HepG2 (cell line): ENCODE data around the gene MESD. TPM values are rescaled to one million over a fixed set of nuclear protein-coding genes. Genes with fewer than 3 reads are reported as not detected.

Experiments
- ATAC-seq: fragments of 200-7000 bp; cut with Tn5 transposase; 3 replicates; pipeline ENCODE4 v1.9.1; 2020; ENCODE audit warnings: mild to moderate bottlenecking, moderate library complexity
- BruUV-seq: library from RNA; stranded (reverse); fragments of 400-500 nt; replicated peaks from 2 replicates; lab custom pipeline; 2021; lab: Mats Ljungman, UMichigan
- CTCF ChIA-PET: fragments of 300-600 bp; formaldehyde crosslinking; extraction: SDS; loops from one replicate; lab custom pipeline; 2021; ENCODE audit warnings: low total read pairs, inconsistent platforms, low intra/inter-chr PET ratio; lab: Yijun Ruan, JAX
- POLR2A ChIA-PET: fragments of 350-600 bp; sonication (Branson Sonifier 250); formaldehyde crosslinking; loops from one replicate; lab custom pipeline; 2020; ENCODE audit warnings: antibody characterized with exemption, inconsistent platforms; lab: Yijun Ruan, JAX
- DNase-seq: peaks from one replicate; pipeline ENCODE4 v3.0.0-alpha.2; 2015; ENCODE audit warnings: low spot score
- FAIRE-seq: peaks from 3 replicates; lab custom pipeline; 2011; peaks lifted over from hg19 to GRCh38; lab: Jason Lieb, UNC
- H2AFZ ChIP-seq: one replicate; pipeline ENCODE4 v1.6.1; 2011; ENCODE audit warnings: low read length, inconsistent platforms
- H3K27ac ChIP-seq: fragments of 300-600 bp; 3 replicates; pipeline ENCODE4 v1.8.0; 2011; ENCODE audit warnings: mixed run types, mild to moderate bottlenecking, mixed read lengths, low read length, inconsistent platforms; ENCODE audit not compliant: insufficient read depth; ENCODE audit errors: extremely low read length
- H3K27me3 ChIP-seq, 2 experiments: fragments of 200-600 bp in 1 of 2; 2 replicates in 1 of 2; 3 replicates in 1 of 2; pipeline versions ENCODE4 v1.6.0 to v1.8.0; 2011; ENCODE audit warnings: low read length in 2 of 2, mild to moderate bottlenecking in 2 of 2, moderate library complexity in 2 of 2, inconsistent platforms in 1 of 2; ENCODE audit not compliant: insufficient read depth in 2 of 2, control insufficient read depth in 1 of 2
- H3K36me3 ChIP-seq, 2 experiments: fragments of 200-600 bp in 1 of 2; replicated peaks in 1 of 2; 2 replicates in 1 of 2; 3 replicates in 1 of 2; pipeline versions ENCODE4 v1.5.1 to v1.8.0; 2011; ENCODE audit warnings: low read length in 2 of 2, inconsistent platforms in 1 of 2; ENCODE audit not compliant: insufficient read depth in 2 of 2, control insufficient read depth in 1 of 2
- H3K4me1 ChIP-seq: 2 replicates; pipeline ENCODE4 v1.5.1; 2012; ENCODE audit warnings: low read length, inconsistent platforms; ENCODE audit not compliant: insufficient read depth
- H3K4me2 ChIP-seq: 2 replicates; pipeline ENCODE4 v1.6.0; 2011; ENCODE audit warnings: low read depth, low read length, inconsistent platforms
- H3K4me3 ChIP-seq, 3 experiments: fragments of 200-600 bp in 1 of 3; sonication (generic), shearing (Covaris generic) in 1 of 3; replicated peaks in 1 of 3; 2 replicates each; pipeline ENCODE4 v1.5.1; 2011 to 2016; ENCODE audit warnings: low read length in 3 of 3, inconsistent platforms in 2 of 3, low read depth in 2 of 3, mild to moderate bottlenecking in 2 of 3, control low read depth in 1 of 3, mixed read lengths in 1 of 3; ENCODE audit not compliant: insufficient read depth in 1 of 3
- H3K79me2 ChIP-seq: one replicate; pipeline ENCODE4 v1.6.1; 2011; ENCODE audit warnings: low read length, inconsistent platforms; ENCODE audit not compliant: insufficient read depth
- H3K9ac ChIP-seq: 2 replicates; pipeline ENCODE4 v1.6.0; 2011; ENCODE audit warnings: mild to moderate bottlenecking, low read depth, low read length, inconsistent platforms; ENCODE audit not compliant: insufficient read depth
- H3K9me3 ChIP-seq: 2 replicates; pipeline ENCODE4 v1.5.1; 2012; ENCODE audit warnings: mild to moderate bottlenecking, low read length
- H4K20me1 ChIP-seq: 2 replicates; pipeline ENCODE4 v1.6.0; 2011; ENCODE audit warnings: inconsistent platforms, mild to moderate bottlenecking, low read length, moderate library complexity; ENCODE audit not compliant: insufficient read depth
- GATAD1 ChIP-seq: IDR thresholded peaks from 2 replicates; pipeline ENCODE4 v1.6.1; 2016; ENCODE audit warnings: missing genetic modification reagents, missing compliant biosample characterization
- GMEB1 ChIP-seq: sonication (generic); formaldehyde crosslinking; IDR thresholded peaks from 2 replicates; pipeline ENCODE4 v1.5.1; 2020; ENCODE audit warnings: missing genetic modification reagents, mild to moderate bottlenecking, borderline replicate concordance
- SETDB1 ChIP-seq: sonication (generic); formaldehyde crosslinking; IDR thresholded peaks from 2 replicates; pipeline ENCODE4 v1.5.1; 2020; ENCODE audit warnings: missing genetic modification reagents, mild to moderate bottlenecking, borderline replicate concordance
- ZNF121 ChIP-seq: sonication (generic); formaldehyde crosslinking; IDR thresholded peaks from 2 replicates; pipeline ENCODE4 v1.5.0; 2020; ENCODE audit warnings: mild to moderate bottlenecking, missing genetic modification reagents
- ZNF598 ChIP-seq: sonication (generic); formaldehyde crosslinking; IDR thresholded peaks from 2 replicates; pipeline ENCODE4 v1.5.1; 2020; ENCODE audit warnings: mild to moderate bottlenecking, missing genetic modification reagents, borderline replicate concordance
- WGBS: methylation state at CpG from one replicate; pipeline ENCODE4 v1.1.6; 2017; ENCODE audit warnings: low lambda C conversion rate; 5-methylcytosine and 5-hydroxymethylcytosine counted together
- in situ Hi-C: cut with HindIII; loops from 2 replicates; pipeline ENCODE4 v1.10.0; 2017; ENCODE audit warnings: low pct_unique_long_range_greater_than_20kb; ENCODE audit not compliant: extremely low pct_ligation_motif_present
- intact Hi-C: fragments of 100-400 bp; cut with micrococcal nuclease; formaldehyde crosslinking; loops from one replicate; pipeline ENCODE4 v1.10.0; 2022; ENCODE audit not compliant: unreplicated experiment
- polyA plus RNA-seq, 8 experiments: library from polyadenylated mRNA; depleted of rRNA in 3 of 8; stranded (reverse) in 7 of 8; unstranded in 1 of 8; fragments of >200 nt; fragmentation: Illumina TruSeq in 4 of 8; extraction: Trizol in 4 of 8; gene quantifications; 2 replicates each; pipeline versions ENCODE4 v1.2.1 to v1.2.3, GENCODE V29; 2011 to 2016; ENCODE audit warnings: low read depth in 4 of 8, missing spikeins in 1 of 8, mixed read lengths in 1 of 8; ENCODE audit not compliant: insufficient read depth in 1 of 8
- total RNA-seq, 5 experiments: library from RNA; depleted of rRNA; stranded (reverse); fragments of >200 nt; fragmentation: Illumina TruSeq; extraction: Trizol; gene quantifications; 2 replicates each; pipeline ENCODE4 v1.2.3, GENCODE V29; 2016; ENCODE audit warnings: low read depth in 1 of 5
- TF ChIP-seq, protein P1 (sequence below): sonication (generic); formaldehyde crosslinking; IDR thresholded peaks from 2 replicates; pipeline ENCODE4 v1.8.0; 2022; ENCODE audit warnings: low read depth, missing genetic modification reagents

MESD gene
- total and polyA plus RNA-seq, 2 of the 13 experiments (the other 11 are each of a cell fraction or from before 2014, with no cell fraction given), result 18.0 to 46.2 TPM

GRCh38 chr15:80982839-80983238 is 6.8 kb downstream of the MESD start:
- ATAC-seq (no peak), DNase-seq (no peak), FAIRE-seq (no peak)
- no peaks in the 10 kb centered on the region for H3K27me3 ChIP-seq
- H3K9ac ChIP-seq, result no peak overlapping the region
- peaks cover 42% of the 10 kb centered on the region for H3K79me2 ChIP-seq
- no peak overlapping the region for H3K4me3 ChIP-seq
- BruUV-seq, result no TSS peak
- CTCF ChIA-PET, result no interaction called here
- H3K4me1 ChIP-seq, result peaks cover 19% of the 10 kb centered on the region
- in situ Hi-C loops, result no loop called here
- no peak overlapping the region for H2AFZ ChIP-seq
- no peak overlapping the region for H3K27ac ChIP-seq
- TF ChIP-seq ZNF121 (peak; percentile 69), ZNF598 (no peak), GMEB1 (CRISPR knock-in tag) (no peak), SETDB1 (CRISPR knock-in tag) (no peak), GATAD1 (CRISPR knock-in tag) (no peak)
- TF ChIP-seq, protein P1, sequence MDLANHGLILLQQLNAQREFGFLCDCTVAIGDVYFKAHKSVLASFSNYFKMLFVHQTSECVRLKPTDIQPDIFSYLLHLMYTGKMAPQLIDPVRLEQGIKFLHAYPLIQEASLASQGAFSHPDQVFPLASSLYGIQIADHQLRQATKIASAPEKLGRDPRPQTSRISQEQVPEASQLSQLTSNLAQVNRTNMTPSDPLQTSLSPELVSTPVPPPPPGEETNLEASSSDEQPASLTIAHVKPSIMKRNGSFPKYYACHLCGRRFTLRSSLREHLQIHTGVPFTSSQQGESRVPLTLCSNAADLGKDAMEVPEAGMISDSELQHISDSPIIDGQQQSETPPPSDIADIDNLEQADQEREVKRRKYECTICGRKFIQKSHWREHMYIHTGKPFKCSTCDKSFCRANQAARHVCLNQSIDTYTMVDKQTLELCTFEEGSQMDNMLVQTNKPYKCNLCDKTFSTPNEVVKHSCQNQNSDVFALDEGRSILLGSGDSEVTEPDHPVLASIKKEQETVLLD (CRISPR knock-in tag), result no peak
- H3K9me3 ChIP-seq, result no peaks in the 10 kb centered on the region
- 97% methylated on average over 5 of the region's 5 CpGs for WGBS
- peaks cover 6 to 34% of the 10 kb centered on the region in 2 experiments; a peak in 4 of 5 replicates for H3K36me3 ChIP-seq
- no peaks in the 10 kb centered on the region; the same call in 1 of the 2 replicates for H4K20me1 ChIP-seq
- POLR2A ChIA-PET, result no interaction called here
- H3K4me2 ChIP-seq, result no peak overlapping the region
- intact Hi-C loops, result no loop called here
